ENCODE results near the gene RPTOR.

RPTOR gene

DNA sequence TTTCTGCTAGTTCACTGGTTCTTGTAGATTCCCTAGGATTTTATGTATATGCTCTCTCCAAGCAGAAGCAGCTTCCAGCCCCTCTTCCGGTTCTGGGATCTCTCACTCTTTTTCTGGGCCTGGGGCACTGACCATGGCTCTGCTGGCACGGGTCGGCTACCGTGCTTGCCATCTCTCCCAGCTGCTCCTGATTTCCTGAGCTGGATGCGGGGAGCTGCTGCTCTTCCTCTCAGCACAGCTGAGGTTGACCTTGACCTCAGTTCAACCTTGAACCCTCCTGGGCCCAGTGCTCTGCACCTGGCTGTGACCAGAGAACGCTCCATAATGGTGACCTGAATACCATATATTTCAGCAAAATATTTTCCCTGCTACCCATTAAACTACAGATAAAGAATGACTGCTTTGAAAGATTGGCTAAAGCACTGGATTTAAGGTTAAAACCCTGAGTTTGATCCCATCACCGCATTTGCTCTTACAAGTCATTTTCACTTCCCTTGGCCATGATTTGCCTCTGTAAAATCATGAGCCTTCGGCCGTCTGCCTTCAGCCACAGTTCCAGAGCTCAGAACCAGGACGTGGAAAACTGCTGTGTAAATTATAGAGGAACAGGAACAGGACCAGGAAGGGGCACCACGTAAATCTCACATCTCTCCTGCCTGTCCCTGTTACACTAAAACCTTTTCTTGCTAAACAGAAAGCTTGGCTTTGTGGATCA lies 316.2 kb downstream of the RPTOR start:
- CTCF ChIA-PET = interaction anchor here (0.6 to 1.4 kb wide), 4 partner anchors 11 to 222 kb away, joined by 3 to 8 read pairs (median 4); no protein-coding TSS in a partner anchor
- POLR2A ChIA-PET = no interaction called here
- TF ChIP-seq, protein P1, sequence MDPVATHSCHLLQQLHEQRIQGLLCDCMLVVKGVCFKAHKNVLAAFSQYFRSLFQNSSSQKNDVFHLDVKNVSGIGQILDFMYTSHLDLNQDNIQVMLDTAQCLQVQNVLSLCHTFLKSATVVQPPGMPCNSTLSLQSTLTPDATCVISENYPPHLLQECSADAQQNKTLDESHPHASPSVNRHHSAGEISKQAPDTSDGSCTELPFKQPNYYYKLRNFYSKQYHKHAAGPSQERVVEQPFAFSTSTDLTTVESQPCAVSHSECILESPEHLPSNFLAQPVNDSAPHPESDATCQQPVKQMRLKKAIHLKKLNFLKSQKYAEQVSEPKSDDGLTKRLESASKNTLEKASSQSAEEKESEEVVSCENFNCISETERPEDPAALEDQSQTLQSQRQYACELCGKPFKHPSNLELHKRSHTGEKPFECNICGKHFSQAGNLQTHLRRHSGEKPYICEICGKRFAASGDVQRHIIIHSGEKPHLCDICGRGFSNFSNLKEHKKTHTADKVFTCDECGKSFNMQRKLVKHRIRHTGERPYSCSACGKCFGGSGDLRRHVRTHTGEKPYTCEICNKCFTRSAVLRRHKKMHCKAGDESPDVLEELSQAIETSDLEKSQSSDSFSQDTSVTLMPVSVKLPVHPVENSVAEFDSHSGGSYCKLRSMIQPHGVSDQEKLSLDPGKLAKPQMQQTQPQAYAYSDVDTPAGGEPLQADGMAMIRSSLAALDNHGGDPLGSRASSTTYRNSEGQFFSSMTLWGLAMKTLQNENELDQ (tag by site-specific recombination; IDR thresholded peaks at IDR 0.05; ENCODE audit: low read depth) = no peak
- no peak for TF ChIP-seq GLI2 (tag by site-specific recombination; IDR thresholded peaks at IDR 0.05; ENCODE audit: borderline replicate concordance, low read depth)
- TF ChIP-seq, protein P2, sequence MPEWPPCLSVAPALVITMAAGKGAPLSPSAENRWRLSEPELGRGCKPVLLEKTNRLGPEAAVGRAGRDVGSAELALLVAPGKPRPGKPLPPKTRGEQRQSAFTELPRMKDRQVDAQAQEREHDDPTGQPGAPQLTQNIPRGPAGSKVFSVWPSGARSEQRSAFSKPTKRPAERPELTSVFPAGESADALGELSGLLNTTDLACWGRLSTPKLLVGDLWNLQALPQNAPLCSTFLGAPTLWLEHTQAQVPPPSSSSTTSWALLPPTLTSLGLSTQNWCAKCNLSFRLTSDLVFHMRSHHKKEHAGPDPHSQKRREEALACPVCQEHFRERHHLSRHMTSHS (tag by site-specific recombination; IDR thresholded peaks at IDR 0.05) = no peak
- no peak for TF ChIP-seq ZNF10 (tag by site-specific recombination; IDR thresholded peaks at IDR 0.05)
- TF ChIP-seq SCRT2 (tag by site-specific recombination; IDR thresholded peaks at IDR 0.05) = no peak
- TF ChIP-seq, protein P3, sequence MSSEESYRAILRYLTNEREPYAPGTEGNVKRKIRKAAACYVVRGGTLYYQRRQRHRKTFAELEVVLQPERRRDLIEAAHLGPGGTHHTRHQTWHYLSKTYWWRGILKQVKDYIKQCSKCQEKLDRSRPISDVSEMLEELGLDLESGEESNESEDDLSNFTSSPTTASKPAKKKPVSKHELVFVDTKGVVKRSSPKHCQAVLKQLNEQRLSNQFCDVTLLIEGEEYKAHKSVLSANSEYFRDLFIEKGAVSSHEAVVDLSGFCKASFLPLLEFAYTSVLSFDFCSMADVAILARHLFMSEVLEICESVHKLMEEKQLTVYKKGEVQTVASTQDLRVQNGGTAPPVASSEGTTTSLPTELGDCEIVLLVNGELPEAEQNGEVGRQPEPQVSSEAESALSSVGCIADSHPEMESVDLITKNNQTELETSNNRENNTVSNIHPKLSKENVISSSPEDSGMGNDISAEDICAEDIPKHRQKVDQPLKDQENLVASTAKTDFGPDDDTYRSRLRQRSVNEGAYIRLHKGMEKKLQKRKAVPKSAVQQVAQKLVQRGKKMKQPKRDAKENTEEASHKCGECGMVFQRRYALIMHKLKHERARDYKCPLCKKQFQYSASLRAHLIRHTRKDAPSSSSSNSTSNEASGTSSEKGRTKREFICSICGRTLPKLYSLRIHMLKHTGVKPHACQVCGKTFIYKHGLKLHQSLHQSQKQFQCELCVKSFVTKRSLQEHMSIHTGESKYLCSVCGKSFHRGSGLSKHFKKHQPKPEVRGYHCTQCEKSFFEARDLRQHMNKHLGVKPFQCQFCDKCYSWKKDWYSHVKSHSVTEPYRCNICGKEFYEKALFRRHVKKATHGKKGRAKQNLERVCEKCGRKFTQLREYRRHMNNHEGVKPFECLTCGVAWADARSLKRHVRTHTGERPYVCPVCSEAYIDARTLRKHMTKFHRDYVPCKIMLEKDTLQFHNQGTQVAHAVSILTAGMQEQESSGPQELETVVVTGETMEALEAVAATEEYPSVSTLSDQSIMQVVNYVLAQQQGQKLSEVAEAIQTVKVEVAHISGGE (tag by site-specific recombination; conservative IDR thresholded peaks at IDR 0.05; ENCODE audit: low read depth) = no peak
- TF ChIP-seq, protein P4, sequence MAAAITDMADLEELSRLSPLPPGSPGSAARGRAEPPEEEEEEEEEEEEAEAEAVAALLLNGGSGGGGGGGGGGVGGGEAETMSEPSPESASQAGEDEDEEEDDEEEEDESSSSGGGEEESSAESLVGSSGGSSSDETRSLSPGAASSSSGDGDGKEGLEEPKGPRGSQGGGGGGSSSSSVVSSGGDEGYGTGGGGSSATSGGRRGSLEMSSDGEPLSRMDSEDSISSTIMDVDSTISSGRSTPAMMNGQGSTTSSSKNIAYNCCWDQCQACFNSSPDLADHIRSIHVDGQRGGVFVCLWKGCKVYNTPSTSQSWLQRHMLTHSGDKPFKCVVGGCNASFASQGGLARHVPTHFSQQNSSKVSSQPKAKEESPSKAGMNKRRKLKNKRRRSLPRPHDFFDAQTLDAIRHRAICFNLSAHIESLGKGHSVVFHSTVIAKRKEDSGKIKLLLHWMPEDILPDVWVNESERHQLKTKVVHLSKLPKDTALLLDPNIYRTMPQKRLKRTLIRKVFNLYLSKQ (tag by site-specific recombination; IDR thresholded peaks at IDR 0.05; ENCODE audit: borderline replicate concordance) = no peak
- no peak for TF ChIP-seq FEZF1 (tag by site-specific recombination; IDR thresholded peaks at IDR 0.05)
- TF ChIP-seq, protein P5, sequence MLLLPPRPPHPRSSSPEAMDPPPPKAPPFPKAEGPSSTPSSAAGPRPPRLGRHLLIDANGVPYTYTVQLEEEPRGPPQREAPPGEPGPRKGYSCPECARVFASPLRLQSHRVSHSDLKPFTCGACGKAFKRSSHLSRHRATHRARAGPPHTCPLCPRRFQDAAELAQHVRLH (tag by site-specific recombination; IDR thresholded peaks at IDR 0.05) = no peak
- TF ChIP-seq ZNF548 (tag by site-specific recombination; IDR thresholded peaks at IDR 0.05) = no peak
- no peak for TF ChIP-seq BCL11B (tag by site-specific recombination; IDR thresholded peaks at IDR 0.05; ENCODE audit: low read depth)
- TF ChIP-seq, protein P6, sequence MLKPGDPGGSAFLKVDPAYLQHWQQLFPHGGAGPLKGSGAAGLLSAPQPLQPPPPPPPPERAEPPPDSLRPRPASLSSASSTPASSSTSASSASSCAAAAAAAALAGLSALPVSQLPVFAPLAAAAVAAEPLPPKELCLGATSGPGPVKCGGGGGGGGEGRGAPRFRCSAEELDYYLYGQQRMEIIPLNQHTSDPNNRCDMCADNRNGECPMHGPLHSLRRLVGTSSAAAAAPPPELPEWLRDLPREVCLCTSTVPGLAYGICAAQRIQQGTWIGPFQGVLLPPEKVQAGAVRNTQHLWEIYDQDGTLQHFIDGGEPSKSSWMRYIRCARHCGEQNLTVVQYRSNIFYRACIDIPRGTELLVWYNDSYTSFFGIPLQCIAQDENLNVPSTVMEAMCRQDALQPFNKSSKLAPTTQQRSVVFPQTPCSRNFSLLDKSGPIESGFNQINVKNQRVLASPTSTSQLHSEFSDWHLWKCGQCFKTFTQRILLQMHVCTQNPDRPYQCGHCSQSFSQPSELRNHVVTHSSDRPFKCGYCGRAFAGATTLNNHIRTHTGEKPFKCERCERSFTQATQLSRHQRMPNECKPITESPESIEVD (tag by site-specific recombination; IDR thresholded peaks at IDR 0.05) = no peak
- TF ChIP-seq ZNF169 (tag by site-specific recombination; IDR thresholded peaks at IDR 0.05) = no peak
- TF ChIP-seq, protein P7, sequence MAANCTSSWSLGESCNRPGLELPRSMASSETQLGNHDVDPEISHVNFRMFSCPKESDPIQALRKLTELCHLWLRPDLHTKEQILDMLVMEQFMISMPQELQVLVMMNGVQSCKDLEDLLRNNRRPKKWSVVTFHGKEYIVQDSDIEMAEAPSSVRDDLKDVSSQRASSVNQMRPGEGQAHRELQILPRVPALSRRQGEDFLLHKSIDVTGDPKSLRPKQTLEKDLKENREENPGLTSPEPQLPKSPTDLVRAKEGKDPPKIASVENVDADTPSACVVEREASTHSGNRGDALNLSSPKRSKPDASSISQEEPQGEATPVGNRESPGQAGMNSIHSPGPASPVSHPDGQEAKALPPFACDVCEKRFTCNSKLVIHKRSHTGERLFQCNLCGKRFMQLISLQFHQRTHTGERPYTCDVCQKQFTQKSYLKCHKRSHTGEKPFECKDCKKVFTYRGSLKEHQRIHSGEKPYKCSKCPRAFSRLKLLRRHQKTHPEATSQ (tag by site-specific recombination; IDR thresholded peaks at IDR 0.05) = no peak
- TF ChIP-seq ZNF837 (tag by site-specific recombination; IDR thresholded peaks at IDR 0.05) = no peak
- no peak for TF ChIP-seq KLF8 (tag by site-specific recombination; IDR thresholded peaks at IDR 0.05)
- TF ChIP-seq ZNF341 (tag by site-specific recombination; IDR thresholded peaks at IDR 0.05; ENCODE audit: low read depth) = no peak
- TF ChIP-seq ZNF768 (tag by site-specific recombination; IDR thresholded peaks at IDR 0.05) = no peak
- Histone ChIP-seq H3K36me3 (ENCODE audit: control insufficient read depth in 2 of 2, insufficient read depth in 1 of 2, low read length in 2 of 2) (peaks cover 0 to 41% of the 10 kb centered on the region in 2 experiments; a peak in 1 of 3 replicates), H3K4me1 (ENCODE audit: control insufficient read depth, insufficient read depth, low read length) (peaks cover 3% of the 10 kb centered on the region; the same call in 1 of the 2 replicates), H3K27ac (ENCODE audit: extremely low read depth, low read depth, low read length) (no peak overlapping the region), H3K9me3 (ENCODE audit: control insufficient read depth, insufficient read depth, low read depth, low read length) (no peaks in the 10 kb centered on the region), H3K4me3 (ENCODE audit: low read depth, low read length) (no peak overlapping the region)
